ENCODE data around the gene HDAC11.

Gene HDAC11

DNA sequence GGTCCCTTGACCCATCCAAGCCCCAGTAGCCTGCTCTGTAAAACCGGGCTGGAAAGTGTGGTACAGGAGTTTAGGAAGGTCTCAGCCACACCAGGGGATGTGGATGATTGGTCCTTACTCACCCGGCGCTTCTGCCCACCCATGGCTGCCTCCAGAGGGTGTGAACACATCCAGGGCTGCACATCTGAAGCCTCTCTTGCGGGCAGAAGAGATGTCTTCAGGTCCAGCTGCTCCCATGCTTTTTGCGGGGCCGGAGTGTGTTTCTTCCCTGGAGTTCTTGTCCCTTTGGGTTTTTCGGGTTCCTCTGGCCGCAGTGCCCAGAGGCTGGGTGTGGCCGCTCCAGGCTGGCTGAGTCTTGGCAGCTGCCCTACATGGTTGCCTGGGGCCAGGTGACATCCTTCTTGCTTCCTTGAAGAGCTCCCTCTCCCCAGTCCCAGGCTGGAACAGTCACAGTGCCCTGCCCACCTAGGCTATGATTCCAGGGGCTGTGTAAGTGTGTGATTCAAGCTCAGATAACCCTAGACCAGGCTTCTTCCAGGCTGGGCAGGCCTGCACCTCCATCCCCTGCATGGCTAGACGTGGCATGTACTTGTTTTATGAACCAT lies 33.9 kb downstream of the HDAC11 start:
- Histone ChIP-seq H3K4me2 (ENCODE audit: low read length) (no peak overlapping the region), H3K79me2 (ENCODE audit: low read length) (no peaks in the 10 kb centered on the region), H3K27me3 (ENCODE audit: low read depth, low read length) (peaks cover 21% of the 10 kb centered on the region), H3K4me1 (ENCODE audit: low read length) (peaks cover 11% of the 10 kb centered on the region), H3K9me3 (ENCODE audit: insufficient read depth, low read length) (no peaks in the 10 kb centered on the region), H2AFZ (ENCODE audit: low read depth, low read length) (no peak overlapping the region), H3K4me3 (ENCODE audit: low read length) (no peak overlapping the region), H3K9ac (ENCODE audit: low read length) (no peak overlapping the region), H4K20me1 (ENCODE audit: insufficient read depth, low read length) (no peaks in the 10 kb centered on the region), H3K27ac (ENCODE audit: low read length) (no peak overlapping the region), H3K36me3 (replicated peaks; ENCODE audit: low read depth, low read length) (no peaks in the 10 kb centered on the region)
- TF ChIP-seq, protein P1, sequence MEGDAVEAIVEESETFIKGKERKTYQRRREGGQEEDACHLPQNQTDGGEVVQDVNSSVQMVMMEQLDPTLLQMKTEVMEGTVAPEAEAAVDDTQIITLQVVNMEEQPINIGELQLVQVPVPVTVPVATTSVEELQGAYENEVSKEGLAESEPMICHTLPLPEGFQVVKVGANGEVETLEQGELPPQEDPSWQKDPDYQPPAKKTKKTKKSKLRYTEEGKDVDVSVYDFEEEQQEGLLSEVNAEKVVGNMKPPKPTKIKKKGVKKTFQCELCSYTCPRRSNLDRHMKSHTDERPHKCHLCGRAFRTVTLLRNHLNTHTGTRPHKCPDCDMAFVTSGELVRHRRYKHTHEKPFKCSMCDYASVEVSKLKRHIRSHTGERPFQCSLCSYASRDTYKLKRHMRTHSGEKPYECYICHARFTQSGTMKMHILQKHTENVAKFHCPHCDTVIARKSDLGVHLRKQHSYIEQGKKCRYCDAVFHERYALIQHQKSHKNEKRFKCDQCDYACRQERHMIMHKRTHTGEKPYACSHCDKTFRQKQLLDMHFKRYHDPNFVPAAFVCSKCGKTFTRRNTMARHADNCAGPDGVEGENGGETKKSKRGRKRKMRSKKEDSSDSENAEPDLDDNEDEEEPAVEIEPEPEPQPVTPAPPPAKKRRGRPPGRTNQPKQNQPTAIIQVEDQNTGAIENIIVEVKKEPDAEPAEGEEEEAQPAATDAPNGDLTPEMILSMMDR (IDR thresholded peaks at IDR 0.05; ENCODE audit: low read depth, low read length): no peak
- TF ChIP-seq EZH2phosphoT487 (IDR thresholded peaks at IDR 0.05; ENCODE audit: low read depth): no peak

DNA sequence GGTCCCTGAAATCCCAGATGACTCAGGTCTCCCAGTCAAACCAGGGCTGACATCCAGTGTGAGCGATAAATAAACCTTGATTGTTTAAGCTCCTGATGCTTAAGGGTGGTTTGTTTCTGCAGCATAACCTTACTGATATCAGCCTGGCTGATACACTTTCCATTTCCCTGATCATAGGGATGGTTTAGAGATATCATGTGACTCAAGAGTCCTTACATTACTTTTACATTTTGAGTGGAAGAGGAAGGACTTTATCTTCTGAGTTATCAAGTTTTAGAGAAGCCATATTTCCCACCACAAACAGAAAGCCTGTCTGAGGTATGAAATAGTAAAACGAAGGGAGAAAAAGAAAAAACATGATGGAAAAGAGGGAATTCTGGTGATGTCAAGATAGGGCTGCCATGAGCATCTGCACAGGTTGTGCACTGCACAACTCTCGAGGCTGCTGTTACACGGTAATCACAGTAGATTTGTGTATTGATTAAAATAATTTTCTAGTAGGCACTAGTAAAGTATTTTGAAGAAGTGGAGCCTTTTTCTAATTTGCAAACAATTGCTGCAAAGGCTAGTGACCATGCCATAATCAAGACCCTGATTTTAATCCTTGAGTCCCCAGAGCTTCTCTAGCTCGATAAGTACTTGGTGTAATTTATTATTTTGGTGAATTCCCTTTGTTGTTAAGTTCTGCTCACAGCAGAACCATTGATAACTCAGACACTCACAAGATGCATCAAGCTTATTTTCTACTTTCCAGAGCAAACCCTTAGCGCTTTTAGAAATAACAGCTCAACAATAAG lies 34.7 kb downstream of the HDAC11 start:
- no peak overlapping the region for H2AFZ ChIP-seq (ENCODE audit: low read depth, low read length)
- no peak overlapping the region for H3K4me3 ChIP-seq (ENCODE audit: low read length)
- no peaks in the 10 kb centered on the region for H3K9me3 ChIP-seq (ENCODE audit: insufficient read depth, low read length)
- H3K79me2 ChIP-seq (ENCODE audit: low read length): no peaks in the 10 kb centered on the region
- no peak overlapping the region for H3K4me2 ChIP-seq (ENCODE audit: low read length)
- H3K9ac ChIP-seq (ENCODE audit: low read length): no peak overlapping the region
- H3K27me3 ChIP-seq (ENCODE audit: low read depth, low read length): peaks cover 21% of the 10 kb centered on the region
- peaks cover 11% of the 10 kb centered on the region for H3K4me1 ChIP-seq (ENCODE audit: low read length)
- TF ChIP-seq, protein P1 (IDR thresholded peaks at IDR 0.05; ENCODE audit: low read depth, low read length): no peak
- no peak for TF ChIP-seq EZH2phosphoT487 (IDR thresholded peaks at IDR 0.05; ENCODE audit: low read depth)
- H3K27ac ChIP-seq (ENCODE audit: low read length): no peak overlapping the region
- H4K20me1 ChIP-seq (ENCODE audit: insufficient read depth, low read length): no peaks in the 10 kb centered on the region
- no peaks in the 10 kb centered on the region for H3K36me3 ChIP-seq (replicated peaks; ENCODE audit: low read depth, low read length)

DNA sequence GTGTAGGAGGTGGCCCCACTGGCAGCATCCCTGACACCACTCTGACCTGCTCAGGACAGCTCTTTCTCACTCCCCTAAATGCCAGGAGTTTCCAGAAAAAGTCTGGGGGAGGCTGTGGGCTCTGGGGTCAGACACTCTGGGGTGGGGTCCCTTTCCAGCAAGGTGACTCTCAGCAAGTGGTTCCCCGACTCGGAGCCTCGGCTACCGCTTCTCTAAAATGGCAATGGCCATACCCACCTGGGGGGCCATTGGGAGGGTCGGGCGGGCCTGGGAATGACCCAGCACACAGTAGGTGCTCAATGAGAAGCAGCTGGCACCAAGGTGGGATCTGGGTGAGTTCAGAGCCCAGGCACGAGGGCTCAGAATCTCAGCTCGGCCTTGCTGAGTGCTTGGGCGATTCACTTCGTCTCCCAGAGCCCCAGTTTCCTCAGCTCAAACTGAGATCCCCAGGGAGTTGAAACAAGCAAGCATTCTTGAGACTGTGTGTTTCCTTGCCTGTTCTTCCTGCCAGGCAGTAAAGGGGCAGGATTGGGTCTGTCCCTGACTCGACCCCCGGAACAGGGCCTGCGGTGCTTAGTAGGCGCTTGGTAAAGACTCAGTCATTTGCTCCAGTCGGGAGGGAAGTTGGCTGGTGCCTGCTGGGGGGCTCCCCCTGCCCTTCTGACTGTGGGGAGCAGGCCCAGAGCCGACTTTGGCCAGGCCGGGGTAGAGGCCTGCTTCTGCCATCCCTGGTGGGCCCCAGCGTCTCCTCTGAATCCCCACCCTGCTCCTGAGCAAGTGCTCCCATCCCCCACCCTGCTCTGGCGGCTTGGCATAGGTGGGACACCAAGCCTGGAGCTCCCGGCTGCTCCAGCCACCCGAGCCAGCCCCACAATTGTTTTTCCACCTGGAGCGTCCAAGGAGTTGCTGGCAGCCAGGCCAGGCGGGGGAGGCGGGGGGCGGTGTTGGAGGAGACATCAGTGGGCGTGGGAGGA lies 36.0 kb downstream of the HDAC11 start:
- no peak overlapping the region for H3K4me2 ChIP-seq (ENCODE audit: low read length)
- no peaks in the 10 kb centered on the region for H3K79me2 ChIP-seq (ENCODE audit: low read length)
- TF ChIP-seq, protein P1 (IDR thresholded peaks at IDR 0.05; ENCODE audit: low read depth, low read length): no peak
- no peak for TF ChIP-seq EZH2phosphoT487 (IDR thresholded peaks at IDR 0.05; ENCODE audit: low read depth)
- no peak overlapping the region for H3K4me3 ChIP-seq (ENCODE audit: low read length)
- no peak overlapping the region for H3K9ac ChIP-seq (ENCODE audit: low read length)
- H3K27me3 ChIP-seq (ENCODE audit: low read depth, low read length): peaks cover 21% of the 10 kb centered on the region
- peaks cover 11% of the 10 kb centered on the region for H3K4me1 ChIP-seq (ENCODE audit: low read length)
- H2AFZ ChIP-seq (ENCODE audit: low read depth, low read length): no peak overlapping the region
- H3K36me3 ChIP-seq (replicated peaks; ENCODE audit: low read depth, low read length): no peaks in the 10 kb centered on the region
- no peak overlapping the region for H3K27ac ChIP-seq (ENCODE audit: low read length)
- no peaks in the 10 kb centered on the region for H4K20me1 ChIP-seq (ENCODE audit: insufficient read depth, low read length)
- H3K9me3 ChIP-seq (ENCODE audit: insufficient read depth, low read length): no peaks in the 10 kb centered on the region

DNA sequence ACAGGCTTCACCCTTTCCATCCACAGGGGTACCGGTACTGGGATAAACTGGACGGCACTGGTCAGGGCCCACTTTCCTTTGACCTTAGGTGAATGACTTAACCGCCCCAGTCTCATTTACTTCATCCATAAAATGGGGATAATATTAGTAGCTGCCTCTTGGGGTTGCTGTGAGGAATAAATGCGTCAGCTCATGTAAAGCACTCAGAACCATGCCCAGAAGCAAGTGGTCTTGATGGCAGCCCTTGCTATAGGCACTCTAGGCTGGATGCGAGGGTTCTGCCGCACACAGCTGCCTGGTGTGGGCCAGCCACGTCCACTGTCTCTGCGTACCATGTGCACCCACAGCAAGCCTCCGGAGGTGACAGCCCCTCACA lies 36.6 kb downstream of the HDAC11 start:
- TF ChIP-seq EZH2phosphoT487 (IDR thresholded peaks at IDR 0.05; ENCODE audit: low read depth): no peak
- TF ChIP-seq, protein P1 (IDR thresholded peaks at IDR 0.05; ENCODE audit: low read depth, low read length): no peak
- Histone ChIP-seq H3K9ac (ENCODE audit: low read length) (no peak overlapping the region), H2AFZ (ENCODE audit: low read depth, low read length) (no peak overlapping the region), H4K20me1 (ENCODE audit: insufficient read depth, low read length) (no peaks in the 10 kb centered on the region), H3K79me2 (ENCODE audit: low read length) (no peaks in the 10 kb centered on the region), H3K27ac (ENCODE audit: low read length) (no peak overlapping the region), H3K9me3 (ENCODE audit: insufficient read depth, low read length) (no peaks in the 10 kb centered on the region), H3K27me3 (ENCODE audit: low read depth, low read length) (peaks cover 21% of the 10 kb centered on the region), H3K4me3 (ENCODE audit: low read length) (no peak overlapping the region), H3K4me2 (ENCODE audit: low read length) (no peak overlapping the region), H3K36me3 (replicated peaks; ENCODE audit: low read depth, low read length) (no peaks in the 10 kb centered on the region), H3K4me1 (ENCODE audit: low read length) (peaks cover 11% of the 10 kb centered on the region)

Data from OCI-LY3 (cell line).